Right lobe of liver (tissue), 6 donors: ENCODE results near the gene NDST4. TPM values are rescaled to one million over a fixed set of nuclear protein-coding genes. Genes with fewer than 3 reads are reported as not detected.

Source experiments
- ATAC-seq, 4 donors: fragments of 200-7000 bp; cut with Tn5 transposase; one replicate each; pipeline ENCODE4 v1.9.1; 2020; ENCODE audit warnings: mild to moderate bottlenecking in 4 of 4, moderate library complexity in 4 of 4
- DNase-seq, 3 donors: peaks; one replicate each; pipeline ENCODE4 v3.0.0-alpha.2; 2020
- H3K27ac ChIP-seq, 3 donors: fragments of 200-600 bp; one replicate each; pipeline ENCODE4 v1.8.0; 2022
- H3K27me3 ChIP-seq, 2 donors: fragments of 200-600 bp; one replicate each; pipeline ENCODE4 v1.8.0; 2022
- H3K36me3 ChIP-seq, 4 donors: fragments of 200-600 bp; sonication (generic) in 1 of 4; one replicate each; pipeline versions ENCODE4 v1.5.1 to v1.8.0; 2017 to 2022; ENCODE audit warnings: control low read depth in 1 of 4
- H3K4me1 ChIP-seq, 4 donors: fragments of 200-600 bp; sonication (generic) in 1 of 4; one replicate each; pipeline versions ENCODE4 v1.5.1 to v1.8.0; 2017 to 2022; ENCODE audit warnings: control low read depth in 1 of 4
- H3K4me3 ChIP-seq, 3 donors: fragments of 200-600 bp; one replicate each; pipeline ENCODE4 v1.8.0; 2022
- H3K9me3 ChIP-seq, 4 donors: fragments of 200-600 bp; sonication (generic) in 1 of 4; one replicate each; pipeline versions ENCODE4 v1.5.1 to v1.8.0; 2017 to 2022; ENCODE audit warnings: control low read depth in 1 of 4
- POLR2A ChIP-seq: fragments of 450-650 bp; IDR thresholded peaks from one replicate; pipeline ENCODE4 v1.6.1; 2017; ENCODE audit warnings: antibody characterized with exemption, mild to moderate bottlenecking
- WGBS: methylation state at CpG from one replicate; pipeline ENCODE4 v1.1.6; 2018; ENCODE audit warnings: low coverage, low lambda C conversion rate; ENCODE audit not compliant: insufficient coverage; ENCODE audit errors: missing lambda C conversion rate; 5-methylcytosine and 5-hydroxymethylcytosine counted together
- intact Hi-C, 2 donors: fragments of 100-400 bp; cut with DNase I; formaldehyde crosslinking; loops; one replicate each; pipeline versions ENCODE4 v1.11.2 to v1.14.1; 2022
- total RNA-seq, 6 experiments: library from RNA; depleted of rRNA in 2 of 6; stranded (reverse); fragments of >200 nt in 2 of 6; fragmentation: NEBNext Ultra II Directional in 3 of 6; extraction: Animal tissue kit (Norgen Biotek cat#: 25700) in 3 of 6; gene quantifications; one replicate each; pipeline versions ENCODE4 v1.1.0 to v1.2.4, GENCODE V29; 2016 to 2023
- TF ChIP-seq, protein P1 (sequence below), 4 donors: fragments of 200-600 bp in 3 of 4; fragments of 450-650 bp in 1 of 4; IDR thresholded peaks; one replicate each; pipeline versions ENCODE4 v1.5.1 to v1.8.0; 2016 to 2022; ENCODE audit warnings: antibody characterized with exemption in 4 of 4, mild to moderate bottlenecking in 2 of 4
- donor health status: DM: no; HTN: yes; CAD: no.
- donor health status: DM: no; HTN: no; CAD: no.
- donor health status: DM: no; HTN: no; CAD: no.
- donor health status: DM: no; HTN: yes; CAD: no.
- donor health status: DM: no; HTN: yes; CAD: no.

NDST4 gene
- total RNA-seq, 6 experiments from 2014 or later: not detected

DNA sequence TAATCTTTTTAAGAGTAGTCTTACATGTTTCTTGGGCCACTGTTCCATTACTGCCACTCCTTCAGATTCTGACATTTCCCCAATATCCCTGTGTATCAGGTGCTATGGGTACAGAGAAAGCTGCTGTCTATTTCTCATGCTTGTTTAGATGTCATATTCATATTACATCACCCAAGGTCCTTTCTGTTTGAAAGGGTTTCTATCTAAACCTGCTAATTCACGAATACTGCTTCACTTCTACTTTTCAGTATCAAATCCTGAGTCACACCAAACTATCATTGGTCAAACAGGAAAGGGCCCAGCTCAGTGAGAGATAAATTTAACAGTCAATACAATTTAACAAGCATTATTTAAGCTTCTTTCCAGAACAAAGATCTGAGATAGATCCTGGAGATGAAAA, 273.4 kb downstream of the NDST4 start:
- no peaks in the 10 kb centered on the region for H3K4me1 ChIP-seq
- H3K27me3 ChIP-seq: no peaks in the 10 kb centered on the region
- TF ChIP-seq POLR2A: no peak
- TF ChIP-seq, protein P1, sequence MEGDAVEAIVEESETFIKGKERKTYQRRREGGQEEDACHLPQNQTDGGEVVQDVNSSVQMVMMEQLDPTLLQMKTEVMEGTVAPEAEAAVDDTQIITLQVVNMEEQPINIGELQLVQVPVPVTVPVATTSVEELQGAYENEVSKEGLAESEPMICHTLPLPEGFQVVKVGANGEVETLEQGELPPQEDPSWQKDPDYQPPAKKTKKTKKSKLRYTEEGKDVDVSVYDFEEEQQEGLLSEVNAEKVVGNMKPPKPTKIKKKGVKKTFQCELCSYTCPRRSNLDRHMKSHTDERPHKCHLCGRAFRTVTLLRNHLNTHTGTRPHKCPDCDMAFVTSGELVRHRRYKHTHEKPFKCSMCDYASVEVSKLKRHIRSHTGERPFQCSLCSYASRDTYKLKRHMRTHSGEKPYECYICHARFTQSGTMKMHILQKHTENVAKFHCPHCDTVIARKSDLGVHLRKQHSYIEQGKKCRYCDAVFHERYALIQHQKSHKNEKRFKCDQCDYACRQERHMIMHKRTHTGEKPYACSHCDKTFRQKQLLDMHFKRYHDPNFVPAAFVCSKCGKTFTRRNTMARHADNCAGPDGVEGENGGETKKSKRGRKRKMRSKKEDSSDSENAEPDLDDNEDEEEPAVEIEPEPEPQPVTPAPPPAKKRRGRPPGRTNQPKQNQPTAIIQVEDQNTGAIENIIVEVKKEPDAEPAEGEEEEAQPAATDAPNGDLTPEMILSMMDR (IDR thresholded peaks at IDR 0.05): no peak
- intact Hi-C loops: no loop called here
- WGBS: 18% methylated on average over 1 of the region's 1 CpG
- no peaks in the 10 kb centered on the region for H3K36me3 ChIP-seq
- H3K9me3 ChIP-seq: no peaks in the 10 kb centered on the region
- DNase-seq (no peak), ATAC-seq (no peak)
- H3K4me3 ChIP-seq: no peak overlapping the region
- H3K27ac ChIP-seq: no peak overlapping the region

GRCh38 chr4:114830628-114831027, 282.8 kb downstream of the NDST4 start:
- Histone ChIP-seq H3K36me3 (no peaks in the 10 kb centered on the region), H3K27ac (no peak overlapping the region), H3K27me3 (no peaks in the 10 kb centered on the region), H3K4me3 (no peak overlapping the region), H3K4me1 (no peaks in the 10 kb centered on the region), H3K9me3 (no peaks in the 10 kb centered on the region)
- intact Hi-C loops: no loop called here
- WGBS: 53% methylated on average over 2 of the region's 2 CpGs
- DNase-seq (no peak), ATAC-seq (no peak)
- TF ChIP-seq POLR2A: no peak
- TF ChIP-seq, protein P1 (IDR thresholded peaks at IDR 0.05): no peak

GRCh38 chr4:114827651-114828050, 285.8 kb downstream of the NDST4 start:
- no peak overlapping the region for H3K27ac ChIP-seq
- DNase-seq (no peak), ATAC-seq (no peak)
- 26% methylated on average over 5 of the region's 5 CpGs for WGBS
- no peaks in the 10 kb centered on the region for H3K36me3 ChIP-seq
- H3K4me1 ChIP-seq: no peaks in the 10 kb centered on the region
- no peaks in the 10 kb centered on the region for H3K9me3 ChIP-seq
- intact Hi-C loops: no loop called here
- no peaks in the 10 kb centered on the region for H3K27me3 ChIP-seq
- no peak for TF ChIP-seq POLR2A
- TF ChIP-seq, protein P1 (IDR thresholded peaks at IDR 0.05): no peak
- no peak overlapping the region for H3K4me3 ChIP-seq

DNA sequence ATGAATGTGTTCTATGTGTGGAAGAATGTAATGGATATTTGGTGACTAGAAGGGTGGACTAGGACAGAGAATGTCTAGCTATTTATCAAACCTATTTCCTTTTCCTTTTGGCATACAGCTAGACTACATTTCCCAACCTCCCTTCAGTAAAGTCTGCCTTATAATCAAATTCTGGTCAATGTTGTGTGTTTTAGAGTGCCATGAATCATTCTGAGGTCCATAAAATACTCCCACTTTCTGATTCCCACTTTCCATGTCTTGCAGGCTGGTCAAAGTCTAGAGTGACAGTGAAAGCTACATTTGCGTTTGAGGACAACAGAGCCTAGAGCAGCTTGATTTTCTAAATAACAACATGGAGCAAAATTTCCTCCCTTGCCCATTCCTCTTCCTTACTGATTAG, 297.7 kb downstream of the NDST4 start:
- WGBS: 75% methylated on average over 1 of the region's 1 CpG
- no peaks in the 10 kb centered on the region for H3K4me1 ChIP-seq
- ATAC-seq: no peak

More for the DNA sequence above, 297.7 kb downstream of the NDST4 start:
- no peak overlapping the region for H3K27ac ChIP-seq
- no peaks in the 10 kb centered on the region for H3K27me3 ChIP-seq
- TF ChIP-seq, protein P1 (IDR thresholded peaks at IDR 0.05): no peak
- no peak for TF ChIP-seq POLR2A
- DNase-seq: no peak
- no peaks in the 10 kb centered on the region for H3K9me3 ChIP-seq
- H3K4me3 ChIP-seq: no peak overlapping the region
- no peaks in the 10 kb centered on the region for H3K36me3 ChIP-seq
- intact Hi-C loops: no loop called here
